ENCODE results near the gene MYO15B.
A peak's percentile ranks its signal among the peaks of the same experiment; 100 is the strongest.
"Not testable (repeated sequence)": the region's sequence is repeated elsewhere in the genome, so short reads cannot be mapped to it uniquely, and the experiment has no call there.

Gene MYO15B

GRCh38 chr17:75568412-75569255 is 19.0 kb upstream of the MYO15B start:
- Mint-ChIP-seq H3K4me1 (peaks cover 3% of the 10 kb centered on the region), H3K4me3 (no peak overlapping the region), H3K27me3 (no peaks in the 10 kb centered on the region), H3K36me3 (no peaks in the 10 kb centered on the region), H3K9me3 (no peaks in the 10 kb centered on the region), H3K27ac (no peak overlapping the region)
- no peak for DNase-seq
- CTCF ChIA-PET = no interaction called here

DNA sequence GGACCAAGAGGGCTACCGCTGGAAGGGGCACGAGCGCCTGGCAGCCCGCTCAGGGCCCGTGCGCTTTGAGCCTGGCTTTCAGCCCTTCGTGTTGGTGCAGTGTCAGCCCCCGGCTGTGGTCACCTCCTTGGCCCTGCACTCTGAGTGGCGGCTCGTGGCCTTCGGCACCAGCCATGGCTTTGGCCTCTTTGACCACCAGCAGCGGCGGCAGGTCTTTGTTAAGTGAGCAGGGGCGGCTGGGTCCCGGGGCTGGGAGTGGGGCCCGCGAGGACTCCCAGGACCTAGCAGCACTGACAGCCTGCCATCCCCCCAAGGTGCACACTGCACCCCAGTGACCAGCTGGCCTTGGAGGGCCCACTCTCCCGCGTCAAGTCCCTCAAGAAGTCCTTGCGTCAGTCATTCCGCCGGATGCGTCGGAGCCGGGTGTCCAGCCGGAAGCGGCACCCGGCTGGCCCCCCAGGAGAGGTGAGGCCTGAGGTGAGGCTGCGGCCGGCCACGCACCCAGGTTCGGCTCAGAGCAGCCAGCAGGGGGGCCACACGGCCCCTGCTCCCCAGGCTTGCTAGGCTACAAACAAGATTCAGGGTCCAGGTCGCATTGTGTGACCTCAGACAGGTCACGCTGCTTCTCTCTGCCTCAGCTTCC is 17.4 kb upstream of the MYO15B start:
- no peak overlapping the region for H3K4me3 Mint-ChIP-seq
- H3K36me3 Mint-ChIP-seq = no peaks in the 10 kb centered on the region
- H3K9me3 Mint-ChIP-seq = no peaks in the 10 kb centered on the region
- no peaks in the 10 kb centered on the region for H3K27me3 Mint-ChIP-seq
- H3K27ac Mint-ChIP-seq = no peak overlapping the region
- CTCF ChIA-PET = no interaction called here
- no peak for DNase-seq
- H3K4me1 Mint-ChIP-seq = peaks cover 3% of the 10 kb centered on the region

GRCh38 chr17:75570772-75571171 is 16.8 kb upstream of the MYO15B start:
- Mint-ChIP-seq H3K27me3 (peaks cover 6% of the 10 kb centered on the region), H3K9me3 (no peaks in the 10 kb centered on the region), H3K4me3 (no peak overlapping the region), H3K4me1 (peaks cover 3% of the 10 kb centered on the region), H3K36me3 (no peaks in the 10 kb centered on the region), H3K27ac (no peak overlapping the region)
- CTCF ChIA-PET = interaction anchor here (1.3 kb wide), 1 partner anchor 30 kb away, joined by 4 read pairs; no protein-coding TSS in a partner anchor
- no peak for DNase-seq

- peaks cover 3% of the 10 kb centered on the region for H3K4me1 Mint-ChIP-seq
- no peaks in the 10 kb centered on the region for H3K36me3 Mint-ChIP-seq
- no peak overlapping the region for H3K27ac Mint-ChIP-seq
- CTCF ChIA-PET = interaction anchor here (1.3 kb wide), 1 partner anchor 30 kb away, joined by 4 read pairs; no protein-coding TSS in a partner anchor
- DNase-seq = peak; percentile 37
- H3K4me3 Mint-ChIP-seq = no peak overlapping the region
- peaks cover 9% of the 10 kb centered on the region for H3K27me3 Mint-ChIP-seq
- H3K9me3 Mint-ChIP-seq = no peaks in the 10 kb centered on the region
Measured at GRCh38 chr17:75571197-75571884, 16.3 kb upstream of the MYO15B start.

DNA sequence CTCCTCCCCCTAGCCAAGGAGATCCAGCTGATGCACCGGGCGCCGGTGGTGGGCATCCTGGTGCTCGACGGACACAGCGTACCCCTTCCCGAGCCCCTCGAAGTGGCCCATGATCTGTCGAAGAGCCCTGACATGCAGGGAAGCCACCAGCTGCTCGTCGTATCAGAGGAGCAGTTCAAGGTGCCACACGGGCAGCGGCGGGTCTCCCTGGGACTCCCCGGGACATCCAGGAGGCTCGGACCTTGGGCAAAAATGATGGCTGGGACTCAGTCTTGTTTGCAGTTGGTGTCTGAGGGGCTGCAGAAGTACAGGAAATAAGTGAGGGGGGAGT is 15.8 kb upstream of the MYO15B start:
- H3K36me3 Mint-ChIP-seq = no peaks in the 10 kb centered on the region
- peaks cover 3% of the 10 kb centered on the region for H3K4me1 Mint-ChIP-seq
- H3K27ac Mint-ChIP-seq = no peak overlapping the region
- no peak for DNase-seq
- peaks cover 9% of the 10 kb centered on the region for H3K27me3 Mint-ChIP-seq
- no peak overlapping the region for H3K4me3 Mint-ChIP-seq
- H3K9me3 Mint-ChIP-seq = no peaks in the 10 kb centered on the region
- CTCF ChIA-PET = interaction anchor here (1.3 kb wide), 1 partner anchor 29 kb away, joined by 4 read pairs; no protein-coding TSS in a partner anchor

- Mint-ChIP-seq H3K9me3 (no peaks in the 10 kb centered on the region), H3K36me3 (no peaks in the 10 kb centered on the region), H3K27ac (no peak overlapping the region), H3K4me1 (peaks cover 3% of the 10 kb centered on the region), H3K27me3 (peaks cover 15% of the 10 kb centered on the region), H3K4me3 (no peak overlapping the region)
- DNase-seq = no peak
- CTCF ChIA-PET = no interaction called here
Measured at GRCh38 chr17:75572713-75573539, 14.7 kb upstream of the MYO15B start.

GRCh38 chr17:75573540-75573957 is 14.1 kb upstream of the MYO15B start:
- Mint-ChIP-seq H3K9me3 (no peaks in the 10 kb centered on the region), H3K4me3 (no peak overlapping the region), H3K27me3 (peaks cover 15% of the 10 kb centered on the region), H3K36me3 (no peaks in the 10 kb centered on the region), H3K4me1 (peaks cover 3% of the 10 kb centered on the region), H3K27ac (no peak overlapping the region)
- CTCF ChIA-PET = no interaction called here
- no peak for DNase-seq

- no peaks in the 10 kb centered on the region for H3K9me3 Mint-ChIP-seq
- no peak for DNase-seq
- CTCF ChIA-PET = no interaction called here
- H3K4me1 Mint-ChIP-seq = peaks cover 3% of the 10 kb centered on the region
- H3K4me3 Mint-ChIP-seq = no peak overlapping the region
- H3K27ac Mint-ChIP-seq = no peak overlapping the region
- H3K36me3 Mint-ChIP-seq = no peaks in the 10 kb centered on the region
- peaks cover 19% of the 10 kb centered on the region for H3K27me3 Mint-ChIP-seq
Measured at GRCh38 chr17:75573994-75574393, 13.6 kb upstream of the MYO15B start.

DNA sequence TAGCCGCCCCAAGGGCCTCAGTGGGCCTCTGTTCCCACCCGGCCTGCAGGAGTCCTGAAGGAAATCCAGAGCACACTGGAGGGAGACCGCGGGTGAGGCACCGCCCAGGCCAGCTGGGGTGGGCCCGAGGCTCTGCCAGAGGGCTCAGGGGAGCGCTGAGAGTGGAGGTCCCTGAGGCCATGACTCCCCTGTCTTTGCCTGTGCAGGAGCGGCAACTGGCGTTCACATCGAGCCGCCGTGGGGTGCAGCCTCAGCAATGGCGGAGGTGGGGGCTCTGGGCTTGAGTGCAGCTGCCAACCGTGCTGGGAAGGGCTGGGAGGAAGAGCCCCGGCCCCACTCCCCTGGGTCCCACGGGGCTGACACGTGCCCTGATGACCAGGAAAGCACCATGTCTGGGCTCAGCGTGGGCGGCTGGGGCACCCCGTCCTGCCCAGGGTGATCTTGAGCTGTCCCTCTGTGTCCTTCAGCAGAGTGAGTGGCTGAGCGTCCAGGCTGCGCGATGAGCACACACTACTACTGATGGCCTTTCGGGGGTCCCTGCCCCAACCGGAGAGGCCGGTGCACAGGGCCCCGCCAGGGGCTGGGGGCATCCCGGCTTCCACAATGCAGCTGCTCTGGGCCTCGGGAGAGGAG is 13.1 kb upstream of the MYO15B start:
- CTCF ChIA-PET = no interaction called here
- no peaks in the 10 kb centered on the region for H3K9me3 Mint-ChIP-seq
- no peak overlapping the region for H3K4me3 Mint-ChIP-seq
- peaks cover 3% of the 10 kb centered on the region for H3K4me1 Mint-ChIP-seq
- H3K36me3 Mint-ChIP-seq = no peaks in the 10 kb centered on the region
- peaks cover 20% of the 10 kb centered on the region for H3K27me3 Mint-ChIP-seq
- H3K27ac Mint-ChIP-seq = no peak overlapping the region
- no peak for DNase-seq

- H3K36me3 Mint-ChIP-seq = no peaks in the 10 kb centered on the region
- no peaks in the 10 kb centered on the region for H3K9me3 Mint-ChIP-seq
- CTCF ChIA-PET = no interaction called here
Measured at GRCh38 chr17:75575197-75575596, 12.4 kb upstream of the MYO15B start.

GRCh38 chr17:75575728-75576127 is 11.9 kb upstream of the MYO15B start:
- CTCF ChIA-PET = no interaction called here
- peaks cover 23% of the 10 kb centered on the region for H3K27me3 Mint-ChIP-seq
- no peak overlapping the region for H3K27ac Mint-ChIP-seq
- H3K9me3 Mint-ChIP-seq = no peaks in the 10 kb centered on the region
- H3K4me1 Mint-ChIP-seq = peaks cover 3% of the 10 kb centered on the region
- H3K36me3 Mint-ChIP-seq = no peaks in the 10 kb centered on the region
- no peak overlapping the region for H3K4me3 Mint-ChIP-seq
- DNase-seq = no peak

More at GRCh38 chr17:75575197-75575596, 12.4 kb upstream of the MYO15B start:
- peaks cover 3% of the 10 kb centered on the region for H3K4me1 Mint-ChIP-seq
- H3K27me3 Mint-ChIP-seq = peaks cover 20% of the 10 kb centered on the region
- no peak overlapping the region for H3K27ac Mint-ChIP-seq
- no peak overlapping the region for H3K4me3 Mint-ChIP-seq
- no peak for DNase-seq

DNA sequence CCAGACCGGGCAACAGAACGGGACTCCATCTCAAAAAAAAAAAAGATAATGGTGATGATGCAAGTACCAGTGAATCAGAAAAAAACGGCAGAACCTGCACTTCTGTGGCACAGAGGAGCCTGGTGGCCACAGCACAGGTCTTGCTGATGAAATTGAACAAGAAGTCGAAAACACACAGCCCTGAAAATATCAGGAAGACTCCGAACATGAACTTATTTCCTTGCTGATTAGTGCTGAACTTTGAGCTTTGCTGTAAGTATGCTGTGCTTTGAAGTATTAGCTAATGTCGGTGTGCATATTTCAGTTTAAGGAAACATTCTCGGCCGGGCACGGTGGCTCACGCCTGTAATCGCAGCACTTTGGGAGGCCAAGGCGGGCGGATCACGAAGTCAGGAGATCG is 10.9 kb upstream of the MYO15B start:
- no peak overlapping the region for H3K4me3 Mint-ChIP-seq
- no peak overlapping the region for H3K27ac Mint-ChIP-seq
- H3K27me3 Mint-ChIP-seq = peaks cover 32% of the 10 kb centered on the region
- peaks cover 3% of the 10 kb centered on the region for H3K9me3 Mint-ChIP-seq
- H3K36me3 Mint-ChIP-seq = no peaks in the 10 kb centered on the region
- H3K4me1 Mint-ChIP-seq = peaks cover 8% of the 10 kb centered on the region
- no peak for DNase-seq
- CTCF ChIA-PET = no interaction called here

DNA sequence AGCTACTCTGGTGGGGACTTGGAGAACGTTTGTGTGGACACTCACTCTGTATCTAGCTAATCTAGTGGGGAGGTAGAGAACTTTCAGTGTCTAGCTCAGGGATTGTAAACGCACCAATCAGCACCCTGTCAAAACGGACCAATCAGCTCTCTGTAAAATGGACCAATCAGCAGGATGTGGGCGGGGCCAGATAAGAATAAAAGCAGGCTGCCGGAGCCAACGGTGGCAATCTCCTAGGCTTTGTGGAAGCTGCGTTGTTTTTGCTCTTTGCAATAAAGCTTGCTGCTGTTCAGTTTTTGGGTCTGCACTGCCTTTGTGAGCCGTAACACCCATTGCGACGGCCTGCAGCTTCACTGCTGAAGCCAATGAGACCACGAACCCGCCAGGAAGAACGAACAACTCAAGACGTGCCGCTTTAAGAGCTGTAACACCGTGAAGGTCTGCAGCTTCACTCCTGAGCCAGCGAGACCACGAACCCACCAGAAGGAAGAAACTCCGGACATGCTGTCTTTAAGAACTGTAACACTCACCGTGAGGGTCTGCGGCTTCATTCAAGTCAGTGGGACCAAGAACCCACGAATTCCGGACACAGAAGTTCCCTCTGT is 6.4 kb upstream of the MYO15B start:
- CTCF ChIA-PET = interaction anchor here (1.3 kb wide), 1 partner anchor 20 kb away, joined by 3 read pairs; no protein-coding TSS in a partner anchor
- peaks cover 63% of the 10 kb centered on the region for H3K27me3 Mint-ChIP-seq
- not testable (repeated sequence) for H3K36me3 Mint-ChIP-seq, H3K27ac Mint-ChIP-seq, H3K9me3 Mint-ChIP-seq
- peak overlapping the region; percentile 56 for H3K4me3 Mint-ChIP-seq
- peaks cover 11% of the 10 kb centered on the region for H3K4me1 Mint-ChIP-seq
- DNase-seq = peak; percentile 68

Measured in activated naive CD4-positive, alpha-beta T cell treated with anti-CD3 and anti-CD28 coated beads, Interleukin-2, amount 10 ng/mL, durations not matched to agents 7 days and 5 days (primary cell).